GM23338 (cell line): ENCODE results near the gene DOK7. TPM values are rescaled to one million over a fixed set of nuclear protein-coding genes. Genes with fewer than 3 reads are reported as not detected.

Experiments used
- ATAC-seq: fragments of 200-7000 bp; cut with Tn5 transposase; 3 replicates; pipeline ENCODE4 v1.9.1; 2020
- DNase-seq: peaks from one replicate; pipeline ENCODE4 v3.0.0-alpha.2; 2015; ENCODE audit warnings: low spot score
- H2AFZ ChIP-seq: fragments of 200-600 bp; sonication (generic); 2 replicates; pipeline ENCODE4 v1.8.0; 2016; ENCODE audit warnings: antibody characterized with exemption, mild to moderate bottlenecking, moderate library complexity
- H3F3A ChIP-seq: fragments of 200-600 bp; sonication (generic); replicated peaks from 2 replicates; pipeline ENCODE4 v1.8.0; 2017; ENCODE audit warnings: antibody characterized with exemption, mixed run types, low read depth
- H3K27ac ChIP-seq: fragments of 200-600 bp; sonication (generic); 2 replicates; pipeline ENCODE4 v1.6.1; 2016; ENCODE audit warnings: low read depth
- H3K27me3 ChIP-seq: fragments of 200-600 bp; sonication (generic); 2 replicates; pipeline ENCODE4 v1.8.0; 2016; ENCODE audit warnings: mild to moderate bottlenecking, mixed run types, moderate library complexity; ENCODE audit not compliant: insufficient read depth
- H3K36me3 ChIP-seq: fragments of 200-600 bp; sonication (generic); 2 replicates; pipeline ENCODE4 v1.8.0; 2016; ENCODE audit warnings: mild to moderate bottlenecking; ENCODE audit not compliant: insufficient read depth
- H3K4me1 ChIP-seq: fragments of 200-600 bp; sonication (generic); 2 replicates; pipeline ENCODE4 v1.8.0; 2016; ENCODE audit warnings: mild to moderate bottlenecking, moderate library complexity; ENCODE audit not compliant: insufficient read depth
- H3K4me2 ChIP-seq: fragments of 200-600 bp; sonication (generic); 2 replicates; pipeline ENCODE4 v1.7.1; 2017; ENCODE audit warnings: mixed run types
- H3K4me3 ChIP-seq: fragments of 200-600 bp; sonication (generic); 2 replicates; pipeline ENCODE4 v1.6.1; 2016; ENCODE audit warnings: mixed run types
- H3K79me2 ChIP-seq: fragments of 200-600 bp; sonication (generic); replicated peaks from 2 replicates; pipeline ENCODE4 v1.8.0; 2017; ENCODE audit warnings: mild to moderate bottlenecking; ENCODE audit not compliant: insufficient read depth
- H3K9me2 ChIP-seq: fragments of 200-600 bp; sonication (generic); 2 replicates; pipeline ENCODE4 v1.8.0; 2017; ENCODE audit not compliant: insufficient read depth
- H4K20me1 ChIP-seq: fragments of 200-600 bp; sonication (generic); replicated peaks from 2 replicates; pipeline ENCODE4 v1.8.0; 2017; ENCODE audit warnings: mild to moderate bottlenecking; ENCODE audit not compliant: insufficient read depth
- H3K27ac Mint-ChIP-seq: 2 replicates; pipeline ENCODE4 v1.8.0; 2020; ENCODE audit warnings: inconsistent platforms, mild to moderate bottlenecking, moderate library complexity, mixed read lengths
- H3K27me3 Mint-ChIP-seq: 3 replicates; pipeline ENCODE4 v1.8.0; 2022; ENCODE audit warnings: low read depth, mild to moderate bottlenecking, moderate library complexity, mixed read lengths, inconsistent platforms; ENCODE audit not compliant: insufficient read depth, poor library complexity
- H3K36me3 Mint-ChIP-seq: 3 replicates; pipeline ENCODE4 v1.8.0; 2021; ENCODE audit warnings: low read depth, mild to moderate bottlenecking, inconsistent platforms, moderate library complexity, mixed read lengths
- H3K4me1 Mint-ChIP-seq: 3 replicates; pipeline ENCODE4 v1.8.0; 2020; ENCODE audit warnings: mild to moderate bottlenecking, inconsistent platforms, mixed read lengths
- H3K4me3 Mint-ChIP-seq: 3 replicates; pipeline ENCODE4 v1.8.0; 2021; ENCODE audit warnings: moderate library complexity, mild to moderate bottlenecking, inconsistent platforms, mixed read lengths
- H3K9me3 Mint-ChIP-seq: 3 replicates; pipeline ENCODE4 v1.8.0; 2020; ENCODE audit warnings: moderate library complexity, mild to moderate bottlenecking, inconsistent platforms, mixed read lengths
- CREB1 ChIP-seq: fragments of 250-450 bp; sonication (Bioruptor Pico); IDR thresholded peaks from 2 replicates; pipeline ENCODE4 v1.5.0; 2020; ENCODE audit warnings: low read depth, mild to moderate bottlenecking, moderate library complexity
- EZH2 ChIP-seq: fragments of 200-600 bp; sonication (generic); IDR thresholded peaks from one replicate; pipeline ENCODE4 v1.8.0; 2017; ENCODE audit warnings: antibody characterized with exemption, mild to moderate bottlenecking, low read depth; ENCODE audit not compliant: unreplicated experiment
- EZH2phosphoT487 ChIP-seq: fragments of 200-600 bp; sonication (generic); IDR thresholded peaks from one replicate; pipeline ENCODE4 v1.8.1; 2018; ENCODE audit warnings: antibody characterized with exemption; ENCODE audit not compliant: unreplicated experiment
- JUNB ChIP-seq: IDR thresholded peaks from one replicate; pipeline ENCODE4 v1.6.1; 2016; ENCODE audit warnings: antibody characterized with exemption; ENCODE audit not compliant: unreplicated experiment
- NANOG ChIP-seq: IDR thresholded peaks from 2 replicates; pipeline ENCODE4 v1.6.1; 2016; ENCODE audit warnings: antibody characterized with exemption, borderline replicate concordance
- POLR2AphosphoS5 ChIP-seq: IDR thresholded peaks from 2 replicates; pipeline ENCODE4 v1.6.1; 2016; ENCODE audit warnings: antibody characterized with exemption, low read depth
- ZNF114 ChIP-seq: fragments of 250-450 bp; sonication (Bioruptor Pico); IDR thresholded peaks from 2 replicates; pipeline ENCODE4 v1.5.0; 2020; ENCODE audit warnings: mild to moderate bottlenecking, moderate library complexity
- ZNF331 ChIP-seq: fragments of 250-450 bp; sonication (Bioruptor Pico); IDR thresholded peaks from 2 replicates; pipeline ENCODE4 v1.5.0; 2020; ENCODE audit warnings: low read depth, mild to moderate bottlenecking, moderate library complexity
- polyA plus RNA-seq: library from polyadenylated mRNA; unstranded; fragments of >200 nt; fragmentation: Nextera tagmentation; extraction: Ambion mirVana; gene quantifications from 2 replicates; pipeline ENCODE4 v1.2.1, GENCODE V29; 2016
- total RNA-seq: library from RNA; depleted of rRNA; stranded (reverse); fragments of >200 nt; shearing (Covaris generic); gene quantifications from 2 replicates; pipeline ENCODE4 v1.2.3, GENCODE V29; 2014
- TF ChIP-seq, protein P1 (sequence below), 2 experiments: fragments of 200-600 bp in 1 of 2; sonication (generic) in 1 of 2; conservative IDR thresholded peaks; 2 replicates each; pipeline versions ENCODE4 v1.5.1 to v1.6.1; 2016 to 2017; ENCODE audit warnings: antibody characterized with exemption in 2 of 2, low read depth in 2 of 2, mild to moderate bottlenecking in 2 of 2, moderate library complexity in 1 of 2
- TF ChIP-seq, protein P2 (sequence below): fragments of 250-450 bp; sonication (Bioruptor Pico); IDR thresholded peaks from 2 replicates; pipeline ENCODE4 v1.5.0; 2020; ENCODE audit warnings: mild to moderate bottlenecking, moderate library complexity
- TF ChIP-seq, protein P3 (sequence below): IDR thresholded peaks from one replicate; pipeline ENCODE4 v1.6.1; 2018; ENCODE audit warnings: antibody characterized with exemption; ENCODE audit not compliant: unreplicated experiment
- TF ChIP-seq, protein P4 (sequence below): IDR thresholded peaks from 2 replicates; pipeline ENCODE4 v1.6.1; 2016; ENCODE audit warnings: antibody characterized with exemption

Gene DOK7
- total and polyA plus RNA-seq, 2 experiments from 2014 or later: 0.34 to 0.52 TPM

DNA sequence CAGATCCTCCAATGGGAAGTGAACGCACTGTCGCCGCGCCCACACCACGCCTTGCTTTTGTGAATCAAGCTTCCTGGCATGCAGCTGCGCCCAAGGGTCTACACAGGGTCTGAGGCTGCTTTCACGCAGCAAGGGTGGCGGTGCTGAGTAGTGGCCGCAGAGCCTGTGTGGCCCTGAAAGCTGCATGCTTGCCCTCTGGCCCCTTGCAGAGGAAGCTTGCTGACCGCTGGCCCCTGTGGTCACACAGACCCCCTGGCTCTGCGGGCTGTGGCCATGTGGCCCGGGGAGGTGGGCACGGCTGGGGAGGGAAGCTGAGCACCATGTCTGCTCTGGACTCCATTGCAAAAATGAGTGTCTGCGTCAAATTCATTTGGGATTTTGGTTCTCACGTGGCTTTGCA lies 8.8 kb downstream of the DOK7 start (continued):
- TF ChIP-seq, protein P1, sequence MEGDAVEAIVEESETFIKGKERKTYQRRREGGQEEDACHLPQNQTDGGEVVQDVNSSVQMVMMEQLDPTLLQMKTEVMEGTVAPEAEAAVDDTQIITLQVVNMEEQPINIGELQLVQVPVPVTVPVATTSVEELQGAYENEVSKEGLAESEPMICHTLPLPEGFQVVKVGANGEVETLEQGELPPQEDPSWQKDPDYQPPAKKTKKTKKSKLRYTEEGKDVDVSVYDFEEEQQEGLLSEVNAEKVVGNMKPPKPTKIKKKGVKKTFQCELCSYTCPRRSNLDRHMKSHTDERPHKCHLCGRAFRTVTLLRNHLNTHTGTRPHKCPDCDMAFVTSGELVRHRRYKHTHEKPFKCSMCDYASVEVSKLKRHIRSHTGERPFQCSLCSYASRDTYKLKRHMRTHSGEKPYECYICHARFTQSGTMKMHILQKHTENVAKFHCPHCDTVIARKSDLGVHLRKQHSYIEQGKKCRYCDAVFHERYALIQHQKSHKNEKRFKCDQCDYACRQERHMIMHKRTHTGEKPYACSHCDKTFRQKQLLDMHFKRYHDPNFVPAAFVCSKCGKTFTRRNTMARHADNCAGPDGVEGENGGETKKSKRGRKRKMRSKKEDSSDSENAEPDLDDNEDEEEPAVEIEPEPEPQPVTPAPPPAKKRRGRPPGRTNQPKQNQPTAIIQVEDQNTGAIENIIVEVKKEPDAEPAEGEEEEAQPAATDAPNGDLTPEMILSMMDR (conservative IDR thresholded peaks at IDR 0.05; ENCODE audit: low read depth in 2 of 2): no peak
- no peak for TF ChIP-seq EZH2
- TF ChIP-seq, protein P2, sequence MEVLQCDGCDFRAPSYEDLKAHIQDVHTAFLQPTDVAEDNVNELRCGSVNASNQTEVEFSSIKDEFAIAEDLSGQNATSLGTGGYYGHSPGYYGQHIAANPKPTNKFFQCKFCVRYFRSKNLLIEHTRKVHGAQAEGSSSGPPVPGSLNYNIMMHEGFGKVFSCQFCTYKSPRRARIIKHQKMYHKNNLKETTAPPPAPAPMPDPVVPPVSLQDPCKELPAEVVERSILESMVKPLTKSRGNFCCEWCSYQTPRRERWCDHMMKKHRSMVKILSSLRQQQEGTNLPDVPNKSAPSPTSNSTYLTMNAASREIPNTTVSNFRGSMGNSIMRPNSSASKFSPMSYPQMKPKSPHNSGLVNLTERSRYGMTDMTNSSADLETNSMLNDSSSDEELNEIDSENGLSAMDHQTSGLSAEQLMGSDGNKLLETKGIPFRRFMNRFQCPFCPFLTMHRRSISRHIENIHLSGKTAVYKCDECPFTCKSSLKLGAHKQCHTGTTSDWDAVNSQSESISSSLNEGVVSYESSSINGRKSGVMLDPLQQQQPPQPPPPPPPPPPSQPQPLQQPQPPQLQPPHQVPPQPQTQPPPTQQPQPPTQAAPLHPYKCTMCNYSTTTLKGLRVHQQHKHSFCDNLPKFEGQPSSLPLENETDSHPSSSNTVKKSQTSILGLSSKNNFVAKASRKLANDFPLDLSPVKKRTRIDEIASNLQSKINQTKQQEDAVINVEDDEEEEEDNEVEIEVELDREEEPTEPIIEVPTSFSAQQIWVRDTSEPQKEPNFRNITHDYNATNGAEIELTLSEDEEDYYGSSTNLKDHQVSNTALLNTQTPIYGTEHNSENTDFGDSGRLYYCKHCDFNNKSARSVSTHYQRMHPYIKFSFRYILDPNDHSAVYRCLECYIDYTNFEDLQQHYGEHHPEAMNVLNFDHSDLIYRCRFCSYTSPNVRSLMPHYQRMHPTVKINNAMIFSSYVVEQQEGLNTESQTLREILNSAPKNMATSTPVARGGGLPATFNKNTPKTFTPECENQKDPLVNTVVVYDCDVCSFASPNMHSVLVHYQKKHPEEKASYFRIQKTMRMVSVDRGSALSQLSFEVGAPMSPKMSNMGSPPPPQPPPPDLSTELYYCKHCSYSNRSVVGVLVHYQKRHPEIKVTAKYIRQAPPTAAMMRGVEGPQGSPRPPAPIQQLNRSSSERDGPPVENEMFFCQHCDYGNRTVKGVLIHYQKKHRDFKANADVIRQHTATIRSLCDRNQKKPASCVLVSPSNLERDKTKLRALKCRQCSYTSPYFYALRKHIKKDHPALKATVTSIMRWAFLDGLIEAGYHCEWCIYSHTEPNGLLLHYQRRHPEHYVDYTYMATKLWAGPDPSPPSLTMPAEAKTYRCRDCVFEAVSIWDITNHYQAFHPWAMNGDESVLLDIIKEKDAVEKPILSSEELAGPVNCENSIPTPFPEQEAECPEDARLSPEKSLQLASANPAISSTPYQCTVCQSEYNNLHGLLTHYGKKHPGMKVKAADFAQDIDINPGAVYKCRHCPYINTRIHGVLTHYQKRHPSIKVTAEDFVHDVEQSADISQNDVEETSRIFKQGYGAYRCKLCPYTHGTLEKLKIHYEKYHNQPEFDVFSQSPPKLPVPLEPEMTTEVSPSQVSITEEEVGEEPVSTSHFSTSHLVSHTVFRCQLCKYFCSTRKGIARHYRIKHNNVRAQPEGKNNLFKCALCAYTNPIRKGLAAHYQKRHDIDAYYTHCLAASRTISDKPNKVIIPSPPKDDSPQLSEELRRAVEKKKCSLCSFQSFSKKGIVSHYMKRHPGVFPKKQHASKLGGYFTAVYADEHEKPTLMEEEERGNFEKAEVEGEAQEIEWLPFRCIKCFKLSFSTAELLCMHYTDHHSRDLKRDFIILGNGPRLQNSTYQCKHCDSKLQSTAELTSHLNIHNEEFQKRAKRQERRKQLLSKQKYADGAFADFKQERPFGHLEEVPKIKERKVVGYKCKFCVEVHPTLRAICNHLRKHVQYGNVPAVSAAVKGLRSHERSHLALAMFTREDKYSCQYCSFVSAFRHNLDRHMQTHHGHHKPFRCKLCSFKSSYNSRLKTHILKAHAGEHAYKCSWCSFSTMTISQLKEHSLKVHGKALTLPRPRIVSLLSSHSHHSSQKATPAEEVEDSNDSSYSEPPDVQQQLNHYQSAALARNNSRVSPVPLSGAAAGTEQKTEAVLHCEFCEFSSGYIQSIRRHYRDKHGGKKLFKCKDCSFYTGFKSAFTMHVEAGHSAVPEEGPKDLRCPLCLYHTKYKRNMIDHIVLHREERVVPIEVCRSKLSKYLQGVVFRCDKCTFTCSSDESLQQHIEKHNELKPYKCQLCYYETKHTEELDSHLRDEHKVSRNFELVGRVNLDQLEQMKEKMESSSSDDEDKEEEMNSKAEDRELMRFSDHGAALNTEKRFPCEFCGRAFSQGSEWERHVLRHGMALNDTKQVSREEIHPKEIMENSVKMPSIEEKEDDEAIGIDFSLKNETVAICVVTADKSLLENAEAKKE (CRISPR knock-in tag): no peak

DNA sequence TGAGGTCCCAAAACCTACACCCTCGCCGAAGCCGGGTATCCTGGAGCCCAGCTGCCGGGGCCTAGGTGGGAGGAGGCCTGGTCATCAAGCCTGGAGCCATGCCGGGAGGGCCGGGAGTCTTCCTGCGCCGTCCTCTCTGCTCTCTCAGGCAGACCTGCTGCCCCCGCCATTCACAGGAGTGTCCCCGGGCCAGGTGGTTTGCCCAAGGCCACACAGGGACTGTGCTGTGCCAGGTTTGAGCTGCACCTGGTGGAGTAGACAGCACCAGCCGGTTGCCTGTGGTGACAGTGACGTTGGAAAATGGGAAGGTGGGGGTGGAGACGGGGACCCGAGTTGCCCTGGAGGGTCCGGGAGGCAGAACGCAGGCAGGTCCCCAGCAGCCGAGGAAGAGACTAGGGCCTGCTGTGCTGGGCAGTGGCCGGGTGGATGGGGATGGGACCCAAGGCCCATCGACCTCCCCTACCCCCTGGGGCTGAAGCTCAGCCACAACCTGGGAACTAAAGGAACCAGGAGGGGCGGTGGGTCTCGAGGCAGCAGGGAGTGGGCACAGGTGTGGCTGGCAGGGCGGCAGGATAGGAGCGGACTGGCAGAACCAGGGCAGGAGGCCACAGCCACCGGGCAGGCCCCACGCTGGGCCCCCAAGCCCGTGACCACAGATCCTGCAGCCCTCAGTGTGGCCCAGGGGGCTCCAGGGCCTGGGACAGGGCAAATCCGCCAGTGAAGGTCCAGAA lies 9.5 kb downstream of the DOK7 start:
- Mint-ChIP-seq H3K36me3 (no peaks in the 10 kb centered on the region), H3K4me1 (peaks cover 3% of the 10 kb centered on the region; the same call in 1 of the 3 replicates), H3K9me3 (no peaks in the 10 kb centered on the region), H3K27me3 (peaks cover 42% of the 10 kb centered on the region), H3K4me3 (no peak overlapping the region), H3K27ac (no peak overlapping the region)
- Histone ChIP-seq H3K9me2 (no peaks in the 10 kb centered on the region), H3K4me1 (no peaks in the 10 kb centered on the region), H3K36me3 (no peaks in the 10 kb centered on the region), H3K4me2 (no peak overlapping the region), H3K27me3 (peaks cover 17% of the 10 kb centered on the region), H3K4me3 (no peak overlapping the region), H3F3A (no peaks in the 10 kb centered on the region), H3K27ac (no peak overlapping the region), H3K79me2 (no peaks in the 10 kb centered on the region), H2AFZ (no peak overlapping the region), H4K20me1 (no peaks in the 10 kb centered on the region)
- no peak for DNase-seq
- ATAC-seq: no peak
- TF ChIP-seq, protein P3, sequence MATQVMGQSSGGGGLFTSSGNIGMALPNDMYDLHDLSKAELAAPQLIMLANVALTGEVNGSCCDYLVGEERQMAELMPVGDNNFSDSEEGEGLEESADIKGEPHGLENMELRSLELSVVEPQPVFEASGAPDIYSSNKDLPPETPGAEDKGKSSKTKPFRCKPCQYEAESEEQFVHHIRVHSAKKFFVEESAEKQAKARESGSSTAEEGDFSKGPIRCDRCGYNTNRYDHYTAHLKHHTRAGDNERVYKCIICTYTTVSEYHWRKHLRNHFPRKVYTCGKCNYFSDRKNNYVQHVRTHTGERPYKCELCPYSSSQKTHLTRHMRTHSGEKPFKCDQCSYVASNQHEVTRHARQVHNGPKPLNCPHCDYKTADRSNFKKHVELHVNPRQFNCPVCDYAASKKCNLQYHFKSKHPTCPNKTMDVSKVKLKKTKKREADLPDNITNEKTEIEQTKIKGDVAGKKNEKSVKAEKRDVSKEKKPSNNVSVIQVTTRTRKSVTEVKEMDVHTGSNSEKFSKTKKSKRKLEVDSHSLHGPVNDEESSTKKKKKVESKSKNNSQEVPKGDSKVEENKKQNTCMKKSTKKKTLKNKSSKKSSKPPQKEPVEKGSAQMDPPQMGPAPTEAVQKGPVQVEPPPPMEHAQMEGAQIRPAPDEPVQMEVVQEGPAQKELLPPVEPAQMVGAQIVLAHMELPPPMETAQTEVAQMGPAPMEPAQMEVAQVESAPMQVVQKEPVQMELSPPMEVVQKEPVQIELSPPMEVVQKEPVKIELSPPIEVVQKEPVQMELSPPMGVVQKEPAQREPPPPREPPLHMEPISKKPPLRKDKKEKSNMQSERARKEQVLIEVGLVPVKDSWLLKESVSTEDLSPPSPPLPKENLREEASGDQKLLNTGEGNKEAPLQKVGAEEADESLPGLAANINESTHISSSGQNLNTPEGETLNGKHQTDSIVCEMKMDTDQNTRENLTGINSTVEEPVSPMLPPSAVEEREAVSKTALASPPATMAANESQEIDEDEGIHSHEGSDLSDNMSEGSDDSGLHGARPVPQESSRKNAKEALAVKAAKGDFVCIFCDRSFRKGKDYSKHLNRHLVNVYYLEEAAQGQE: no peak
- TF ChIP-seq CREB1 (CRISPR knock-in tag) (no peak), EZH2 (no peak), POLR2AphosphoS5 (no peak), EZH2phosphoT487 (no peak), NANOG (no peak), ZNF114 (CRISPR knock-in tag) (no peak), JUNB (no peak), ZNF331 (CRISPR knock-in tag) (no peak)
- TF ChIP-seq, protein P4, sequence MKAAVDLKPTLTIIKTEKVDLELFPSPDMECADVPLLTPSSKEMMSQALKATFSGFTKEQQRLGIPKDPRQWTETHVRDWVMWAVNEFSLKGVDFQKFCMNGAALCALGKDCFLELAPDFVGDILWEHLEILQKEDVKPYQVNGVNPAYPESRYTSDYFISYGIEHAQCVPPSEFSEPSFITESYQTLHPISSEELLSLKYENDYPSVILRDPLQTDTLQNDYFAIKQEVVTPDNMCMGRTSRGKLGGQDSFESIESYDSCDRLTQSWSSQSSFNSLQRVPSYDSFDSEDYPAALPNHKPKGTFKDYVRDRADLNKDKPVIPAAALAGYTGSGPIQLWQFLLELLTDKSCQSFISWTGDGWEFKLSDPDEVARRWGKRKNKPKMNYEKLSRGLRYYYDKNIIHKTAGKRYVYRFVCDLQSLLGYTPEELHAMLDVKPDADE: no peak
